ENCODE data around the gene NUDT21. TPM values are rescaled to one million over a fixed set of nuclear protein-coding genes. Genes with fewer than 3 reads are reported as not detected.
"Not testable (repeated sequence)": the region's sequence is repeated elsewhere in the genome, so short reads cannot be mapped to it uniquely, and the experiment has no call there.

NUDT21 gene
- total RNA-seq, 1 donor from 2014 or later, result 67.9 TPM

GRCh38 chr16:56419740-56420548, 31.2 kb downstream of the NUDT21 start:
- DNase-seq (ENCODE audit: extremely low read depth, low read depth, low spot score), result no peak

GRCh38 chr16:56417138-56417537, 34.0 kb downstream of the NUDT21 start:
- no peak for DNase-seq (ENCODE audit: extremely low read depth, low read depth, low spot score)

- DNase-seq (ENCODE audit: extremely low read depth, low read depth, low spot score), result no peak
These were observed 35.3 kb downstream of the NUDT21 start for GRCh38 chr16:56415875-56416274.

GRCh38 chr16:56414366-56414765, 36.8 kb downstream of the NUDT21 start:
- no peak for DNase-seq (ENCODE audit: extremely low read depth, low read depth, low spot score)

- no peak for DNase-seq (ENCODE audit: extremely low read depth, low read depth, low spot score)
These were observed 37.8 kb downstream of the NUDT21 start for GRCh38 chr16:56413381-56413780.

- DNase-seq (ENCODE audit: extremely low read depth, low read depth, low spot score), result no peak
These were observed 39.5 kb downstream of the NUDT21 start for GRCh38 chr16:56411624-56412023.

- DNase-seq (ENCODE audit: extremely low read depth, low read depth, low spot score), result no peak
These were observed 40.0 kb downstream of the NUDT21 start for GRCh38 chr16:56411123-56411522.

GRCh38 chr16:56409195-56409594, 41.9 kb downstream of the NUDT21 start:
- no peak for DNase-seq (ENCODE audit: extremely low read depth, low read depth, low spot score)

- DNase-seq (ENCODE audit: extremely low read depth, low read depth, low spot score), result no peak
These were observed 42.6 kb downstream of the NUDT21 start for GRCh38 chr16:56408379-56409098.

GRCh38 chr16:56405977-56406672, 45.0 kb downstream of the NUDT21 start:
- no peak for DNase-seq (ENCODE audit: extremely low read depth, low read depth, low spot score)

GRCh38 chr16:56401482-56401881, 49.6 kb downstream of the NUDT21 start:
- no peak for DNase-seq (ENCODE audit: extremely low read depth, low read depth, low spot score)

- no peak for DNase-seq (ENCODE audit: extremely low read depth, low read depth, low spot score)
These were observed 50.7 kb downstream of the NUDT21 start for GRCh38 chr16:56400458-56400857.

- no peak for DNase-seq (ENCODE audit: extremely low read depth, low read depth, low spot score)
These were observed 51.6 kb downstream of the NUDT21 start for GRCh38 chr16:56399486-56399885.

- DNase-seq (ENCODE audit: extremely low read depth, low read depth, low spot score), result no peak
These were observed 52.1 kb downstream of the NUDT21 start for GRCh38 chr16:56399047-56399446.

GRCh38 chr16:56396724-56397123, 54.4 kb downstream of the NUDT21 start:
- DNase-seq (ENCODE audit: extremely low read depth, low read depth, low spot score), result not testable (repeated sequence)

GRCh38 chr16:56389554-56389953, 61.6 kb downstream of the NUDT21 start:
- no peak for DNase-seq (ENCODE audit: extremely low read depth, low read depth, low spot score)

GRCh38 chr16:56388209-56388608, 62.9 kb downstream of the NUDT21 start:
- DNase-seq (ENCODE audit: extremely low read depth, low read depth, low spot score), result no peak

GRCh38 chr16:56387396-56387795, 63.7 kb downstream of the NUDT21 start:
- DNase-seq (ENCODE audit: extremely low read depth, low read depth, low spot score), result no peak

- DNase-seq (ENCODE audit: extremely low read depth, low read depth, low spot score), result no peak
These were observed 66.9 kb downstream of the NUDT21 start for GRCh38 chr16:56384074-56384721.

GRCh38 chr16:56382901-56383355, 68.2 kb downstream of the NUDT21 start:
- DNase-seq (ENCODE audit: extremely low read depth, low read depth, low spot score), result no peak

- no peak for DNase-seq (ENCODE audit: extremely low read depth, low read depth, low spot score)
These were observed 68.7 kb downstream of the NUDT21 start for GRCh38 chr16:56382459-56382858.
